SK-N-SH treated with all-trans-retinoic acid at 6 μM for 48 hours (cell line): ENCODE measurements around the gene NSUN2.

Experiments
- ATAC-seq: fragments of 200-7000 bp; cut with Tn5 transposase; 3 replicates; pipeline ENCODE4 v1.9.1; 2020; ENCODE audit warnings: mild to moderate bottlenecking, moderate library complexity
- ARNTL ChIP-seq: fragments of 450-650 bp; formaldehyde crosslinking; IDR thresholded peaks from 2 replicates; pipeline ENCODE4 v1.5.0; 2020; ENCODE audit warnings: low read depth, mild to moderate bottlenecking, moderate library complexity, borderline replicate concordance
- BACH2 ChIP-seq: fragments of 250-450 bp; sonication (Bioruptor Pico); IDR thresholded peaks from 2 replicates; pipeline ENCODE4 v1.9.0; 2021; ENCODE audit warnings: mild to moderate bottlenecking, borderline replicate concordance
- CSDC2 ChIP-seq: fragments of 250-450 bp; sonication (Bioruptor Pico); IDR thresholded peaks from 2 replicates; pipeline ENCODE4 v1.5.0; 2020; ENCODE audit warnings: mild to moderate bottlenecking, moderate library complexity
- ESRRG ChIP-seq: fragments of 250-450 bp; sonication (Bioruptor Pico); IDR thresholded peaks from 2 replicates; pipeline ENCODE4 v1.6.1; 2021; ENCODE audit warnings: mild to moderate bottlenecking
- GLIS3 ChIP-seq: fragments of 250-450 bp; sonication (Bioruptor Pico); IDR thresholded peaks from 2 replicates; pipeline ENCODE4 v1.5.0; 2020; ENCODE audit warnings: mild to moderate bottlenecking, moderate library complexity
- ISL1 ChIP-seq: fragments of 250-450 bp; sonication (Bioruptor Pico); IDR thresholded peaks from 2 replicates; pipeline ENCODE4 v2.1.2; 2022; ENCODE audit warnings: mild to moderate bottlenecking, moderate library complexity
- OSR1 ChIP-seq: fragments of 250-450 bp; sonication (Bioruptor Pico); IDR thresholded peaks from 2 replicates; pipeline ENCODE4 v1.8.0; 2022; ENCODE audit warnings: moderate library complexity, mild to moderate bottlenecking, inconsistent platforms
- PPARA ChIP-seq: fragments of 250-450 bp; sonication (Bioruptor Pico); IDR thresholded peaks from 2 replicates; pipeline ENCODE4 v1.5.0; 2020; ENCODE audit warnings: mild to moderate bottlenecking, borderline replicate concordance
- RARB ChIP-seq: fragments of 250-450 bp; sonication (Bioruptor Pico); IDR thresholded peaks from 2 replicates; pipeline ENCODE4 v1.8.0; 2021; ENCODE audit warnings: mild to moderate bottlenecking, moderate library complexity
- SNAI2 ChIP-seq: fragments of 250-450 bp; sonication (Bioruptor Pico); IDR thresholded peaks from 2 replicates; pipeline ENCODE4 v1.5.0; 2020; ENCODE audit warnings: mild to moderate bottlenecking, moderate library complexity
- TCF4 ChIP-seq: fragments of 250-450 bp; sonication (Bioruptor Pico); IDR thresholded peaks from 2 replicates; pipeline ENCODE4 v1.8.0; 2021; ENCODE audit warnings: mild to moderate bottlenecking, moderate library complexity, borderline replicate concordance
- TOX ChIP-seq: fragments of 250-450 bp; sonication (Bioruptor Pico); IDR thresholded peaks from 2 replicates; pipeline ENCODE4 v1.8.0; 2021; ENCODE audit warnings: mild to moderate bottlenecking, moderate library complexity, borderline replicate concordance
- ZC3H10 ChIP-seq: fragments of 250-450 bp; sonication (Bioruptor Pico); IDR thresholded peaks from 2 replicates; pipeline ENCODE4 v1.5.1; 2021; ENCODE audit warnings: mild to moderate bottlenecking, moderate library complexity
- ZFP3 ChIP-seq: fragments of 250-450 bp; sonication (Bioruptor Pico); IDR thresholded peaks from 2 replicates; pipeline ENCODE4 v1.5.0; 2020; ENCODE audit warnings: mild to moderate bottlenecking, moderate library complexity
- ZFP30 ChIP-seq: fragments of 450-650 bp; formaldehyde crosslinking; IDR thresholded peaks from 2 replicates; pipeline ENCODE4 v1.5.0; 2022; ENCODE audit warnings: mild to moderate bottlenecking, moderate library complexity
- ZNF565 ChIP-seq: fragments of 450-650 bp; formaldehyde crosslinking; conservative IDR thresholded peaks from 2 replicates; pipeline ENCODE4 v1.5.0; 2020; ENCODE audit warnings: low read depth, mild to moderate bottlenecking, moderate library complexity
- ZNF70 ChIP-seq: fragments of 450-650 bp; formaldehyde crosslinking; IDR thresholded peaks from 2 replicates; pipeline ENCODE4 v1.5.0; 2020; ENCODE audit warnings: mild to moderate bottlenecking, moderate library complexity
- ZNF8 ChIP-seq: fragments of 450-650 bp; formaldehyde crosslinking; IDR thresholded peaks from 2 replicates; pipeline ENCODE4 v1.5.0; 2020; ENCODE audit warnings: mild to moderate bottlenecking, moderate library complexity
- TF ChIP-seq, protein P1 (sequence below): fragments of 250-450 bp; sonication (Bioruptor Pico); IDR thresholded peaks from 2 replicates; pipeline ENCODE4 v1.5.1; 2021; ENCODE audit warnings: mild to moderate bottlenecking, moderate library complexity
- TF ChIP-seq, protein P2 (sequence below): fragments of 250-450 bp; sonication (Bioruptor Pico); IDR thresholded peaks from 2 replicates; pipeline ENCODE4 v1.8.0; 2021; ENCODE audit warnings: low read depth, mild to moderate bottlenecking, moderate library complexity, borderline replicate concordance
- TF ChIP-seq, protein P3 (sequence below): fragments of 250-450 bp; sonication (Bioruptor Pico); IDR thresholded peaks from 2 replicates; pipeline ENCODE4 v1.8.0; 2020; ENCODE audit warnings: mild to moderate bottlenecking, moderate library complexity, borderline replicate concordance

The NSUN2 gene

DNA sequence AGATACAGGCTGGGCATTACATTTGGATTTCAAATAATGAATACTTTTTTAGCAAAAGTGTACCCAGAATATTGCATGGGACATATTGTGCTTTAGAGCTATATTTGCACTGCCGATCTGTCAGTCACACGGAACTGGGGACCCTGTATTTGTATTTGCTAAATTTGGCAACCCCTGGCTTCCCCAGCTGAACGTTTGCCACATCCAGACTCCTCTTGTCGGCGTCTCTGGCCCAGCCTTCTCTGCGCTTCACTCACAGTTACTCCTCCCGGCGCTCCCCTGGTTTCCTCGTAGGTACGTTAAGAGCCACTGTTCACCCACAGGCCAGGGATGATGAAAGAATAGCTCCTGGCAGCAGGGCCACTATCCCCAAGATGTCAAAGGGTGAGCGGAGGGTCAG is 58.7 kb downstream of the NSUN2 start:
- ATAC-seq = no peak
- TF ChIP-seq ARNTL (CRISPR knock-in tag) = no peak
- no peak for TF ChIP-seq ZFP30 (CRISPR knock-in tag)
- no peak for TF ChIP-seq ZNF565
- no peak for TF ChIP-seq SNAI2
- no peak for TF ChIP-seq RARB (CRISPR knock-in tag)
- no peak for TF ChIP-seq ESRRG
- no peak for TF ChIP-seq ZNF70 (CRISPR knock-in tag)
- TF ChIP-seq ZNF8 (CRISPR knock-in tag) = no peak
- TF ChIP-seq, protein P1, sequence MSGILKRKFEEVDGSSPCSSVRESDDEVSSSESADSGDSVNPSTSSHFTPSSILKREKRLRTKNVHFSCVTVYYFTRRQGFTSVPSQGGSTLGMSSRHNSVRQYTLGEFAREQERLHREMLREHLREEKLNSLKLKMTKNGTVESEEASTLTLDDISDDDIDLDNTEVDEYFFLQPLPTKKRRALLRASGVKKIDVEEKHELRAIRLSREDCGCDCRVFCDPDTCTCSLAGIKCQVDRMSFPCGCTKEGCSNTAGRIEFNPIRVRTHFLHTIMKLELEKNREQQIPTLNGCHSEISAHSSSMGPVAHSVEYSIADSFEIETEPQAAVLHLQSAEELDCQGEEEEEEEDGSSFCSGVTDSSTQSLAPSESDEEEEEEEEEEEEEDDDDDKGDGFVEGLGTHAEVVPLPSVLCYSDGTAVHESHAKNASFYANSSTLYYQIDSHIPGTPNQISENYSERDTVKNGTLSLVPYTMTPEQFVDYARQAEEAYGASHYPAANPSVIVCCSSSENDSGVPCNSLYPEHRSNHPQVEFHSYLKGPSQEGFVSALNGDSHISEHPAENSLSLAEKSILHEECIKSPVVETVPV (CRISPR knock-in tag) = no peak
- no peak for TF ChIP-seq ZFP3 (CRISPR knock-in tag)
- no peak for TF ChIP-seq GLIS3 (CRISPR knock-in tag)
- no peak for TF ChIP-seq OSR1 (CRISPR knock-in tag)
- no peak for TF ChIP-seq ZC3H10 (CRISPR knock-in tag)

- ATAC-seq = no peak
- no peak for TF ChIP-seq PPARA (CRISPR knock-in tag)
- no peak for TF ChIP-seq ISL1 (CRISPR knock-in tag)
- no peak for TF ChIP-seq ZFP30 (CRISPR knock-in tag)
- TF ChIP-seq, protein P2, sequence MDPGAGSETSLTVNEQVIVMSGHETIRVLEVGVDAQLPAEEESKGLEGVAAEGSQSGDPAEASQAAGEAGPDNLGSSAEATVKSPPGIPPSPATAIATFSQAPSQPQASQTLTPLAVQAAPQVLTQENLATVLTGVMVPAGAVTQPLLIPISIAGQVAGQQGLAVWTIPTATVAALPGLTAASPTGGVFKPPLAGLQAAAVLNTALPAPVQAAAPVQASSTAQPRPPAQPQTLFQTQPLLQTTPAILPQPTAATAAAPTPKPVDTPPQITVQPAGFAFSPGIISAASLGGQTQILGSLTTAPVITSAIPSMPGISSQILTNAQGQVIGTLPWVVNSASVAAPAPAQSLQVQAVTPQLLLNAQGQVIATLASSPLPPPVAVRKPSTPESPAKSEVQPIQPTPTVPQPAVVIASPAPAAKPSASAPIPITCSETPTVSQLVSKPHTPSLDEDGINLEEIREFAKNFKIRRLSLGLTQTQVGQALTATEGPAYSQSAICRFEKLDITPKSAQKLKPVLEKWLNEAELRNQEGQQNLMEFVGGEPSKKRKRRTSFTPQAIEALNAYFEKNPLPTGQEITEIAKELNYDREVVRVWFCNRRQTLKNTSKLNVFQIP = no peak
- no peak for TF ChIP-seq OSR1 (CRISPR knock-in tag)
- no peak for TF ChIP-seq ZFP3 (CRISPR knock-in tag)
- TF ChIP-seq TCF4 (CRISPR knock-in tag) = no peak
- TF ChIP-seq ZNF565 = no peak
- TF ChIP-seq ESRRG = no peak
- TF ChIP-seq RARB (CRISPR knock-in tag) = no peak
- TF ChIP-seq TOX (CRISPR knock-in tag) = no peak
- no peak for TF ChIP-seq ZNF70 (CRISPR knock-in tag)
- TF ChIP-seq, protein P3, sequence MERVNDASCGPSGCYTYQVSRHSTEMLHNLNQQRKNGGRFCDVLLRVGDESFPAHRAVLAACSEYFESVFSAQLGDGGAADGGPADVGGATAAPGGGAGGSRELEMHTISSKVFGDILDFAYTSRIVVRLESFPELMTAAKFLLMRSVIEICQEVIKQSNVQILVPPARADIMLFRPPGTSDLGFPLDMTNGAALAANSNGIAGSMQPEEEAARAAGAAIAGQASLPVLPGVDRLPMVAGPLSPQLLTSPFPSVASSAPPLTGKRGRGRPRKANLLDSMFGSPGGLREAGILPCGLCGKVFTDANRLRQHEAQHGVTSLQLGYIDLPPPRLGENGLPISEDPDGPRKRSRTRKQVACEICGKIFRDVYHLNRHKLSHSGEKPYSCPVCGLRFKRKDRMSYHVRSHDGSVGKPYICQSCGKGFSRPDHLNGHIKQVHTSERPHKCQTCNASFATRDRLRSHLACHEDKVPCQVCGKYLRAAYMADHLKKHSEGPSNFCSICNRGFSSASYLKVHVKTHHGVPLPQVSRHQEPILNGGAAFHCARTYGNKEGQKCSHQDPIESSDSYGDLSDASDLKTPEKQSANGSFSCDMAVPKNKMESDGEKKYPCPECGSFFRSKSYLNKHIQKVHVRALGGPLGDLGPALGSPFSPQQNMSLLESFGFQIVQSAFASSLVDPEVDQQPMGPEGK (CRISPR knock-in tag) = no peak
- TF ChIP-seq SNAI2 = no peak
- no peak for TF ChIP-seq ARNTL (CRISPR knock-in tag)
- TF ChIP-seq CSDC2 (CRISPR knock-in tag) = no peak
- no peak for TF ChIP-seq ZNF8 (CRISPR knock-in tag)
These were observed 59.2 kb downstream of the NSUN2 start for GRCh38 chr5:6573651-6574101.

DNA sequence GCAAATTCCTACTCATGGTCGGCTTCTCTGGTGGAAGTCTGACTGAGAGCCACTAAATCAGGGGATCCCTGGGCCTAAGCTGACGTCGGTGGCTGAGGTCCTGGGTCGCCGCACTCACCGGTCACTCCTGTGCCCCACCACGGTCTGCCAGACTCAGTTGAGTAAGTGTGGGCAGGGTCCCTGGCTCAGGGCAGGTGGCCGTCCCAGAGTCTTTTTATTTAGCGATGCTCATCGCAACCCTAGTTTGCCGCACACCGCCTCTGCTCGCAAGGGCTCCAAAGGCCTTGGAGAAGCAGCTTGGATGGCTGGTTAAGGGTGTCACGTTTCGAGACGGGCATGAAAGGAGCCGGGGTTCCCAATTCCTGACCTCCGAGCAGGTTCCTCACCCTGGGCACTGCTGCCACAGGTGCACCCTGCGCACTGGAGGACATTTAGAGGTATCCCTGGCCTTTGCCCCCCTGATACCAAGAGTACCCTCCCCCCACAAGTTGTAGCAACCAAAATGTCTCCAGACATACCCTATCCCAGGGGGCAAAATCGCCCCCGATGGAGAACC is 59.9 kb downstream of the NSUN2 start:
- no peak for ATAC-seq
- TF ChIP-seq PPARA (CRISPR knock-in tag) (no peak), BACH2 (CRISPR knock-in tag) (no peak), GLIS3 (CRISPR knock-in tag) (no peak), TCF4 (CRISPR knock-in tag) (no peak), TOX (CRISPR knock-in tag) (no peak)
- TF ChIP-seq, protein P3 (CRISPR knock-in tag) = no peak
- TF ChIP-seq, all 23 proteins: peak for 0
